GM19099 (cell line): Measurements from ENCODE around the gene VCX2.

ENCODE experiments used
- POLR2A ChIP-seq: IDR thresholded peaks from 3 replicates; pipeline ENCODE4 v1.6.1; 2011; ENCODE audit warnings: low read depth; ENCODE audit not compliant: insufficient read length; ENCODE audit errors: extremely low read depth

Gene VCX2

DNA sequence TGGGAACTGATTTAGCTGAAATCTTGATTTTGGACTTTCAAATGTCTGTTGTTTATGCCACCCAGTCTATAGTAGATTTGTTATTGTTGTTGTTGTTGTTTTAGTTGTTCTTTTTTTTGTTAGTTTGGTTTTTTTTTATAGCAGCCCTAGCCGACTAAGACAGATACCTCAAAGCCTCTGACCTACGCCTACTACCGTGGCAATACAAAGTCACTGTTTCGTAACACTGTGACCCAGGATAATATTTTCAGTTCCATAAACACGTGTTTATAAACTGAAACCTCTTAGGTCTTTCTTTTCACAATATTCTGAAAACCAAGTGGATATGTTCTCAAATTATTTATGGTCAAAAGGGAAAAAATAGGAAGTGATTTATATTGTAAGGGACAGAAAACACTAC, 32.8 kb downstream of the VCX2 start:
- no peak for TF ChIP-seq POLR2A

DNA sequence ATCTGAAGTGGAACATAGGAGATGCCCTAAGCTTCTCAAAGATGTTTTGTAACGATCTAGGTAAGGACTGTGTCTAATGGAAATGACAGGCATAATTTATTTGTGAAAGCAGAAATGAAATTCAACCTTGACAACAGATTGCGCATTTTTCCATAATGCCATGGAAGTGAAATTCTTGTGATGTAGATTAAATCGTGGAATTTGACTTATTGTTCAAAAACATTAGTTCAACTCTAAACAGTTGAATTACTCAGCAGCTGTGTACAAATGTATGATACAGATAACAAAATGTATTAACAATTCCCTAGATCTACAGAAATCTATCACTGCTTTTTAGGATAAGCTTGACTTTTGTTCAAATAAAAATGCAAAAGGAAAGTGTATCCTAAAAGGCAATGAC, 44.4 kb downstream of the VCX2 start:
- TF ChIP-seq POLR2A: no peak

GRCh38 chrX:8126092-8126491, 45.0 kb downstream of the VCX2 start:
- no peak for TF ChIP-seq POLR2A

DNA sequence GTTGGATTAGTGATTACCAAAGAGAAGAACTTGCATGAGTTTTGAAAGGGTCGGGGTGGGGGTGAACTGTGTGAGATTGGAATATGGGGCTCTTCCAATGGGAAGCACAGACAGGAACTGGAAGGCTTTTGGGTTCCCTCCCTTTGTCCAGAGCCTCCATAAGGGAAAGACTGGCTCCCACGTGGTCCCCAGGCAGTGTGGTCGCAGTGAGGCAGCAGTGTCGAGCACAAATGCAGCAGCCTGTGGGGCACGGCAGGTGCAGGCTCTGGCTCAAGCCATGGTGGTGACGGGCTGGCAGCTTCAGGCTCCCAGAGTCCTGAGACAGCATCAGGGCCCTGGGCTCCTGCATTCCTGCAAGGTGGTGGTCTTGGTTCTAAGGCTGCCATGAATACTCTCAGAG, 45.5 kb downstream of the VCX2 start:
- TF ChIP-seq POLR2A: no peak

- no peak for TF ChIP-seq POLR2A
Measured at GRCh38 chrX:8122538-8122937, 48.5 kb downstream of the VCX2 start.
